CD4-positive, CD25-positive, alpha-beta regulatory T cell (primary cell): ENCODE measurements around the gene MCM10. TPM values are rescaled to one million over a fixed set of nuclear protein-coding genes. Genes with fewer than 3 reads are reported as not detected.

Source experiments
- ATAC-seq, 2 donors: fragments of 150-1000 bp; cut with Tn5 transposase; one replicate each; pipeline ENCODE4 v1.10.0; 2021; ENCODE audit warnings: low read depth in 2 of 2, moderate number of reproducible peaks in 2 of 2, moderate library complexity in 1 of 2
- DNase-seq, 3 donors: peaks; one replicate each; pipeline versions ENCODE4 v3.0.0 to v3.0.0-alpha.2; 2012 to 2022; ENCODE audit warnings: mixed read lengths in 1 of 3
- H3K27ac ChIP-seq: one replicate; pipeline ENCODE4 v1.7.0; 2013; ENCODE audit warnings: mild to moderate bottlenecking, low read length; ENCODE audit not compliant: insufficient read depth, poor library complexity, severe bottlenecking
- H3K27me3 ChIP-seq: one replicate; pipeline ENCODE4 v1.7.0; 2013; ENCODE audit warnings: low read length; ENCODE audit not compliant: control insufficient read depth, insufficient read depth
- H3K36me3 ChIP-seq: one replicate; pipeline ENCODE4 v1.7.0; 2013; ENCODE audit warnings: mild to moderate bottlenecking, low read length, moderate library complexity; ENCODE audit not compliant: control insufficient read depth, insufficient read depth
- H3K4me1 ChIP-seq: 2 replicates; pipeline ENCODE4 v1.7.0; 2013; ENCODE audit warnings: mild to moderate bottlenecking, low read length; ENCODE audit not compliant: insufficient read depth, control insufficient read depth, poor library complexity, severe bottlenecking
- H3K4me3 ChIP-seq: one replicate; pipeline ENCODE4 v1.7.0; 2013; ENCODE audit warnings: low read depth, mild to moderate bottlenecking, low read length, moderate library complexity
- H3K9me3 ChIP-seq, 2 experiments: 1 replicate in 1 of 2; 2 replicates in 1 of 2; pipeline ENCODE4 v1.7.0; 2013; ENCODE audit warnings: low read length in 2 of 2, mild to moderate bottlenecking in 1 of 2, moderate library complexity in 1 of 2; ENCODE audit not compliant: control insufficient read depth in 2 of 2
- H3K27ac Mint-ChIP-seq, 3 donors: one replicate each; pipeline ENCODE4 v1.8.0; 2020 to 2022; ENCODE audit warnings: mild to moderate bottlenecking in 3 of 3, mixed read lengths in 3 of 3, moderate library complexity in 2 of 3
- H3K27me3 Mint-ChIP-seq: one replicate; pipeline ENCODE4 v1.8.0; 2022; ENCODE audit warnings: mild to moderate bottlenecking, mixed read lengths
- H3K36me3 Mint-ChIP-seq: one replicate; pipeline ENCODE4 v1.8.0; 2020; ENCODE audit warnings: mixed read lengths
- H3K4me1 Mint-ChIP-seq, 4 donors: one replicate each; pipeline ENCODE4 v1.8.0; 2020 to 2022; ENCODE audit warnings: mixed read lengths in 4 of 4, mild to moderate bottlenecking in 1 of 4
- H3K4me3 Mint-ChIP-seq, 4 donors: one replicate each; pipeline ENCODE4 v1.8.0; 2020 to 2022; ENCODE audit warnings: mild to moderate bottlenecking in 4 of 4, mixed read lengths in 4 of 4, moderate library complexity in 3 of 4
- H3K9me3 Mint-ChIP-seq, 7 donors: one replicate each; pipeline ENCODE4 v1.8.0; 2020 to 2022; ENCODE audit warnings: mixed read lengths in 7 of 7, mild to moderate bottlenecking in 3 of 7, moderate library complexity in 2 of 7
- polyA plus RNA-seq, 4 donors: library from polyadenylated mRNA; unstranded; fragments of 300-500 nt; fragmentation: Illumina TruSeq; gene quantifications; one replicate each; pipeline ENCODE4 v1.2.3, GENCODE V29; 2021
- total RNA-seq: library from RNA; stranded (reverse); gene quantifications from one replicate; pipeline ENCODE4 v1.2.3, GENCODE V29; 2022

MCM10 gene
- total and polyA plus RNA-seq, 5 donors from 2014 or later, result 0.19 to 2.1 (median 0.52) TPM

- H3K9me3 ChIP-seq, result no peaks in the 10 kb centered on the region
- ATAC-seq, result no peak
- no peak overlapping the region for H3K27ac ChIP-seq
- no peak overlapping the region for H3K4me3 Mint-ChIP-seq
- no peaks in the 10 kb centered on the region for H3K27me3 ChIP-seq
- DNase-seq, result peak in 1 of 3 donors; percentile 44
- H3K36me3 ChIP-seq, result no peaks in the 10 kb centered on the region
- no peaks in the 10 kb centered on the region for H3K4me1 ChIP-seq
- peak overlapping the region in 2 of 3 donors; percentile 27 to 37 for H3K27ac Mint-ChIP-seq
- no peak overlapping the region for H3K4me3 ChIP-seq
- no peaks in the 10 kb centered on the region for H3K36me3 Mint-ChIP-seq
- no peaks in the 10 kb centered on the region for H3K4me1 Mint-ChIP-seq
- no peaks in the 10 kb centered on the region for H3K9me3 Mint-ChIP-seq
- H3K27me3 Mint-ChIP-seq, result no peaks in the 10 kb centered on the region
Observed at GRCh38 chr10:13206546-13207443, 45.4 kb downstream of the MCM10 start.

GRCh38 chr10:13213163-13213562 is 51.8 kb downstream of the MCM10 start:
- H3K4me3 Mint-ChIP-seq, result no peak overlapping the region
- Histone ChIP-seq H3K27me3 (no peaks in the 10 kb centered on the region), H3K4me3 (no peak overlapping the region), H3K9me3 (no peaks in the 10 kb centered on the region), H3K27ac (no peak overlapping the region), H3K36me3 (no peaks in the 10 kb centered on the region), H3K4me1 (no peaks in the 10 kb centered on the region)
- peaks cover 0 to 2% (median 0%) of the 10 kb centered on the region in 7 donors for H3K9me3 Mint-ChIP-seq
- H3K27me3 Mint-ChIP-seq, result no peaks in the 10 kb centered on the region
- DNase-seq, result no peak
- H3K4me1 Mint-ChIP-seq, result no peaks in the 10 kb centered on the region
- no peak for ATAC-seq
- H3K27ac Mint-ChIP-seq, result no peak overlapping the region
- no peaks in the 10 kb centered on the region for H3K36me3 Mint-ChIP-seq

- H3K36me3 Mint-ChIP-seq, result no peaks in the 10 kb centered on the region
- Histone ChIP-seq H3K9me3 (no peaks in the 10 kb centered on the region), H3K4me1 (no peaks in the 10 kb centered on the region), H3K27ac (no peak overlapping the region), H3K36me3 (no peaks in the 10 kb centered on the region), H3K4me3 (no peak overlapping the region), H3K27me3 (no peaks in the 10 kb centered on the region)
- H3K27me3 Mint-ChIP-seq, result no peaks in the 10 kb centered on the region
- no peaks in the 10 kb centered on the region for H3K9me3 Mint-ChIP-seq
- ATAC-seq (no peak), DNase-seq (no peak)
- H3K27ac Mint-ChIP-seq, result no peak overlapping the region
- H3K4me1 Mint-ChIP-seq, result no peaks in the 10 kb centered on the region
- H3K4me3 Mint-ChIP-seq, result no peak overlapping the region
Observed at GRCh38 chr10:13218878-13219277, 57.5 kb downstream of the MCM10 start.

- DNase-seq (peak in 2 of 3 donors; percentile 12 to 32), ATAC-seq (no peak)
- peaks cover 0 to 4% (median 0%) of the 10 kb centered on the region in 7 donors for H3K9me3 Mint-ChIP-seq
- no peaks in the 10 kb centered on the region for H3K27me3 Mint-ChIP-seq
- no peak overlapping the region for H3K4me3 ChIP-seq
- no peaks in the 10 kb centered on the region for H3K4me1 Mint-ChIP-seq
- H3K27me3 ChIP-seq, result no peaks in the 10 kb centered on the region
- no peaks in the 10 kb centered on the region for H3K36me3 Mint-ChIP-seq
- no peak overlapping the region for H3K4me3 Mint-ChIP-seq
- H3K4me1 ChIP-seq, result no peaks in the 10 kb centered on the region
- no peak overlapping the region for H3K27ac Mint-ChIP-seq
- no peaks in the 10 kb centered on the region for H3K9me3 ChIP-seq
- H3K36me3 ChIP-seq, result no peaks in the 10 kb centered on the region
- no peak overlapping the region for H3K27ac ChIP-seq
Observed at GRCh38 chr10:13219685-13220670, 58.6 kb downstream of the MCM10 start.

GRCh38 chr10:13221572-13221971 is 60.2 kb downstream of the MCM10 start:
- H3K4me1 Mint-ChIP-seq, result no peaks in the 10 kb centered on the region
- H3K36me3 Mint-ChIP-seq, result no peaks in the 10 kb centered on the region
- H3K4me1 ChIP-seq, result no peaks in the 10 kb centered on the region

GRCh38 chr10:13222151-13222550 is 60.8 kb downstream of the MCM10 start:
- Histone ChIP-seq H3K4me3 (no peak overlapping the region), H3K9me3 (no peaks in the 10 kb centered on the region), H3K27ac (no peak overlapping the region), H3K4me1 (no peaks in the 10 kb centered on the region), H3K27me3 (no peaks in the 10 kb centered on the region), H3K36me3 (no peaks in the 10 kb centered on the region)
- Mint-ChIP-seq H3K4me1 (no peaks in the 10 kb centered on the region), H3K36me3 (no peaks in the 10 kb centered on the region), H3K4me3 (no peak overlapping the region), H3K9me3 (peaks cover 0 to 4% (median 0%) of the 10 kb centered on the region in 7 donors), H3K27ac (no peak overlapping the region), H3K27me3 (no peaks in the 10 kb centered on the region)
- DNase-seq (no peak), ATAC-seq (no peak)

More at GRCh38 chr10:13221572-13221971, 60.2 kb downstream of the MCM10 start:
- Histone ChIP-seq H3K36me3 (no peaks in the 10 kb centered on the region), H3K4me3 (no peak overlapping the region), H3K27me3 (no peaks in the 10 kb centered on the region), H3K9me3 (no peaks in the 10 kb centered on the region), H3K27ac (no peak overlapping the region)
- DNase-seq, result no peak
- no peak overlapping the region for H3K4me3 Mint-ChIP-seq
- peaks cover 0 to 4% (median 0%) of the 10 kb centered on the region in 7 donors for H3K9me3 Mint-ChIP-seq
- H3K27me3 Mint-ChIP-seq, result no peaks in the 10 kb centered on the region
- ATAC-seq, result no peak
- H3K27ac Mint-ChIP-seq, result no peak overlapping the region

GRCh38 chr10:13222566-13222965 is 61.2 kb downstream of the MCM10 start:
- H3K27me3 Mint-ChIP-seq, result peaks cover 2% of the 10 kb centered on the region
- no peaks in the 10 kb centered on the region for H3K36me3 Mint-ChIP-seq
- H3K4me1 ChIP-seq, result no peaks in the 10 kb centered on the region

More at GRCh38 chr10:13222566-13222965, 61.2 kb downstream of the MCM10 start:
- DNase-seq, result no peak
- Histone ChIP-seq H3K27me3 (no peaks in the 10 kb centered on the region), H3K36me3 (no peaks in the 10 kb centered on the region), H3K9me3 (no peaks in the 10 kb centered on the region), H3K4me3 (no peak overlapping the region), H3K27ac (no peak overlapping the region)
- ATAC-seq, result no peak
- Mint-ChIP-seq H3K27ac (no peak overlapping the region), H3K4me3 (no peak overlapping the region), H3K9me3 (peaks cover 0 to 4% (median 0%) of the 10 kb centered on the region in 7 donors), H3K4me1 (no peaks in the 10 kb centered on the region)
